NT2/D1 (cell line): ENCODE results near the gene TSHZ3.

Experiments used
- SUZ12 ChIP-seq: IDR thresholded peaks from 2 replicates; pipeline ENCODE4 v1.6.1; 2011; ENCODE audit not compliant: insufficient read length, insufficient read depth; ENCODE audit errors: extremely low read depth
- YY1 ChIP-seq: IDR thresholded peaks from 2 replicates; pipeline ENCODE4 v1.6.1; 2011; ENCODE audit not compliant: insufficient read length, insufficient read depth
- ZNF274 ChIP-seq: IDR thresholded peaks from 2 replicates; pipeline ENCODE4 v1.6.1; 2011; ENCODE audit warnings: mild to moderate bottlenecking, low read depth, low read length

DNA sequence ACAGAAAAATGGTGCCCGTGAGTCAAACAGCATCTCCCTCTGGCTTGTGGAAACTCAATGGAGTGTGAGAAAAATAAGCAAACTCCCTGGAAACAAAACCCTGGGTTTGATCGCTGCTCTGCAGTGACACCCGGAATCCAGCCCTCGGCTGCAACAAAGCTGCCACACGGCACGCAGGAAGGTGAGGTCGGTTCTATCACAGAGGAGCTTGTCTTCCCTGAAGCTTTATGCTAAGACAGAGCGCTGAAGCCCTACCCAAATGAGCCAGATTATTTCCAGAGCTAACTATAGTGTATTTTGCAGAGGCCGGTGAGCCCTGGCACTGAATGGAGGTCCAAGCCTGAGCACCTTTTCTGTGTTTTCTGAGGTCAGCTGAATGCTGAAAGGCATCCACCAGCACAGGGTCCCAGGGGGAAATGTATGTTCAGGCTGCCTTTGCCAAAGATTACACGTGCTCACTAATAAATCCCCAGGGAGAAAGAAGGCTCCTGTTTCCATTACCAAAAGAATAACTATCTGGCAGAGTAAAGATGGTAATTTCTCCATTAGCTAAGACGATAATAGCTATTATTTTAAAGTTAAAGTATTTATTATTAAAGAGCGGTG lies 77.8 kb downstream of the TSHZ3 start:
- TF ChIP-seq ZNF274: no peak
- no peak for TF ChIP-seq SUZ12
- no peak for TF ChIP-seq YY1
